NT2/D1 (cell line): Measurements from ENCODE around the gene WRAP73.

ENCODE experiments used
- SUZ12 ChIP-seq: IDR thresholded peaks from 2 replicates; pipeline ENCODE4 v1.6.1; 2011; ENCODE audit not compliant: insufficient read length, insufficient read depth; ENCODE audit errors: extremely low read depth
- YY1 ChIP-seq: IDR thresholded peaks from 2 replicates; pipeline ENCODE4 v1.6.1; 2011; ENCODE audit not compliant: insufficient read length, insufficient read depth
- ZNF274 ChIP-seq: IDR thresholded peaks from 2 replicates; pipeline ENCODE4 v1.6.1; 2011; ENCODE audit warnings: mild to moderate bottlenecking, low read depth, low read length

DNA sequence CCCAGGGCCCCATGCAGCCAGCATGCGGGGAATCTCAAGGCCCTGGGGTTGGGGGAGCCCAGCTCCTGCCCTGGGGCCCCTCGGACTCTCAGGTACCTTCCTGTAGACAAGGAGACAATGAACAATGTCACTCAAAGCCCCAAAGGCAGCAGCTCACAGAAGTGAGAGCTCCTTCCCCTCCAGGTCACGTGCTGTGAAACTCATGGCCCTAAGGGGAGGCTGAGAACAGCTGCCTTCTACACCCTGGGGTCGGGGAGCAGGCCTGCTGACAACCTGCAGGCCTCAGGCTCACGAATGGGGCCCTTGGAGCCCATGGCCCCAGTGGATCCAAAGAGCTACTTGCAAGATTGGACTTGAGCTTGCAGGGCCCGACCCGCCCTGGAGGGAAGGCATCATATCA lies 41.7 kb downstream of the WRAP73 start:
- no peak for TF ChIP-seq ZNF274
- TF ChIP-seq SUZ12 = no peak
- TF ChIP-seq YY1 = no peak
